Measurements from ENCODE around the gene RPS28.
"Not testable (repeated sequence)": the region's sequence is repeated elsewhere in the genome, so short reads cannot be mapped to it uniquely, and the experiment has no call there.

RPS28 gene

DNA sequence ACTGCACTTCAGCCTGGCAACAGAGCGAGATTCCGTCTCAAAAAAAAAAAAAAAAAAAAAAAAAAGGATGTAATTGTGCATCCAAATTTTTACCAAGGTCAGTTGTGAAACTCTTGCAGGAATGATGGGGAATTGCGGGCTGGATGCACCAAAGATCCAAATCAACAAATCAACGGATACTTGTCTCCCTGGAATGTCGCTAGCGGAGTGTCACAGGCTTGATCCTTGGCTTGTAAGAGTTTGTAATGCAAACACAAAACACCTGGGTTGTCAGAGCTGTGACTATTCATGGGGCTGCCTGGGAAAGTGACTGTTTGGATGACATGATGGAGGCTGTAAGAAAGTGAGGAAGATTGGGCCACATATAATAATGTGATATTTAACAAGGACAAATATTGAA is 17.5 kb downstream of the RPS28 start:
- H3K9me3 ChIP-seq (ENCODE audit: severe bottlenecking), result no peaks in the 10 kb centered on the region

GRCh38 chr19:8340341-8341096 is 19.2 kb downstream of the RPS28 start:
- no peak overlapping the region for H3K4me3 ChIP-seq (ENCODE audit: low read depth, low read length)
- TF ChIP-seq, protein P1, sequence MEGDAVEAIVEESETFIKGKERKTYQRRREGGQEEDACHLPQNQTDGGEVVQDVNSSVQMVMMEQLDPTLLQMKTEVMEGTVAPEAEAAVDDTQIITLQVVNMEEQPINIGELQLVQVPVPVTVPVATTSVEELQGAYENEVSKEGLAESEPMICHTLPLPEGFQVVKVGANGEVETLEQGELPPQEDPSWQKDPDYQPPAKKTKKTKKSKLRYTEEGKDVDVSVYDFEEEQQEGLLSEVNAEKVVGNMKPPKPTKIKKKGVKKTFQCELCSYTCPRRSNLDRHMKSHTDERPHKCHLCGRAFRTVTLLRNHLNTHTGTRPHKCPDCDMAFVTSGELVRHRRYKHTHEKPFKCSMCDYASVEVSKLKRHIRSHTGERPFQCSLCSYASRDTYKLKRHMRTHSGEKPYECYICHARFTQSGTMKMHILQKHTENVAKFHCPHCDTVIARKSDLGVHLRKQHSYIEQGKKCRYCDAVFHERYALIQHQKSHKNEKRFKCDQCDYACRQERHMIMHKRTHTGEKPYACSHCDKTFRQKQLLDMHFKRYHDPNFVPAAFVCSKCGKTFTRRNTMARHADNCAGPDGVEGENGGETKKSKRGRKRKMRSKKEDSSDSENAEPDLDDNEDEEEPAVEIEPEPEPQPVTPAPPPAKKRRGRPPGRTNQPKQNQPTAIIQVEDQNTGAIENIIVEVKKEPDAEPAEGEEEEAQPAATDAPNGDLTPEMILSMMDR (IDR thresholded peaks at IDR 0.05; ENCODE audit: low read depth, low read length), result no peak
- H3K36me3 ChIP-seq, result no peaks in the 10 kb centered on the region
- DNase-seq, result no peak
- H3K27me3 ChIP-seq (ENCODE audit: insufficient read depth, low read depth, severe bottlenecking), result peaks cover 4% of the 10 kb centered on the region
- H3K27ac ChIP-seq, result no peak overlapping the region
- no peaks in the 10 kb centered on the region for H3K9me3 ChIP-seq (ENCODE audit: severe bottlenecking)

More for the DNA sequence above, 17.5 kb downstream of the RPS28 start:
- Histone ChIP-seq H3K27ac (no peak overlapping the region), H3K4me3 (ENCODE audit: low read depth, low read length) (no peak overlapping the region), H3K27me3 (ENCODE audit: insufficient read depth, low read depth, severe bottlenecking) (peaks cover 13% of the 10 kb centered on the region), H3K36me3 (no peaks in the 10 kb centered on the region)
- TF ChIP-seq, protein P1 (IDR thresholded peaks at IDR 0.05; ENCODE audit: low read depth, low read length), result no peak
- no peak for DNase-seq

- not testable (repeated sequence) for H3K36me3 ChIP-seq; DNase-seq; H3K27ac ChIP-seq; H3K4me3 ChIP-seq (ENCODE audit: low read depth, low read length); H3K9me3 ChIP-seq (ENCODE audit: severe bottlenecking); H3K27me3 ChIP-seq (ENCODE audit: insufficient read depth, low read depth, severe bottlenecking)
Observed at GRCh38 chr19:8341504-8341903, 20.2 kb downstream of the RPS28 start.

DNA sequence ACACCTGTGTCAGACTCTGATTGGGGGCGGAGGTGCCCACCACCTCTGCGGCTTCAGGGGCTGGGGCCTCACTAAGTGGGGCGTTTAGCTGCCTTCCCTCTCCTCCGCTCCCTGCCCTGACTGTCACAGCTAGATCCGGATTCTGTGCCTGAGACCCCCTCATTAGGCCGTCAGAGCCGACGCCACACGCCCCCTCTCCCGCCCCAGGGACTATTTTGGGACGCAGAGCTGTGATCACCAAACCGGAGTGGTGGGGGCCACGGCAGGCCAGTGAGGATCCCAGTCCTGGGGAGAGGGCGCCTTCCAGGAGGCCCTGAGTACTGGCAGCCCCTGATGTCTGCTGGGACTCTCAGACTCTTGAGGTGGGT is 21.0 kb downstream of the RPS28 start:
- no peaks in the 10 kb centered on the region for H3K9me3 ChIP-seq (ENCODE audit: severe bottlenecking)
- no peak for DNase-seq
- H3K36me3 ChIP-seq, result no peaks in the 10 kb centered on the region
- peaks cover 4% of the 10 kb centered on the region for H3K27me3 ChIP-seq (ENCODE audit: insufficient read depth, low read depth, severe bottlenecking)
- TF ChIP-seq, protein P1 (IDR thresholded peaks at IDR 0.05; ENCODE audit: low read depth, low read length), result no peak
- H3K27ac ChIP-seq, result no peak overlapping the region
- H3K4me3 ChIP-seq (ENCODE audit: low read depth, low read length), result no peak overlapping the region

DNA sequence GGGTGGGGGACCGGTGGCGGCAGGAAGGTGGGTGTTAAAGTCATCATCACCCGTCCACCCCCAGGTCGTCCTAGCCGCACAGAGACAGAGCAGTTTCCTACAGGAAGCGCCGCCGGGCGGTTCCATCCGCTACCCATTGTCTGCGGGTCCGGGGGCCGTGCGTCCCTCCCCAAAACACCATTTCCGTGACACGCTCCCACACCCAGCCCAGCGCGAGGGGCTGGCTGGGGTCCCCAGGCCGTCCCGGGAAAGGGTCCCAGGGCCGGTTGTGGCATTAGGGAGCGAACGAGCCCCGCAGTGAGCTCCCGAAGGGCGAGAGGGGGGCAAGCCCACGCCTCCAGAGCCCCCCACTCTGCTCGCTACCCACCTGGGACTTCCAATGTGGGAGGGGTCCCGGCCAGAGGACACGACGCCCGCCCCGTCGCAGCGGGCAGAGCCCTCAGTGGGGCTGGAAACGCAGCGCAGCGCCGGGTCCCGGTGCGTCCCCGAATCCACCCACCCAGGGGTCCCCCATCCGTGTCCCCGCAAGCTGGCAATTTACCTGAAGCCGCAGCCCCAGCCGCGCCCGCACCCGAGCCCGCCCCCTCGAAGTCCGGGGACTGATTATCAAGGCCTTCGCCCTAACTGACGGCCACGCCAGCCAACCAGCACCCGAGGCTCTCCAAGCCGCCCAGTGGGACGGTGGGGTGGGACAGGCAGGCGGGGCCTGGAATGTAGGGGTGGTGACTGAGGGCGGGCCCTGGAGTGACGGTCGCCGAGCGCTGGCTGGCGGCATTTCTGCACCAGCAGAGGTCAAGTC is 21.6 kb downstream of the RPS28 start, which contains the start of gene KANK3:
Gene KANK3 (minus strand): TSS at position 579 of the 799 bp plus-strand sequence. CDS start 5,434 bp downstream, outside the sequence.
- H3K27ac ChIP-seq, result no peak within 1 kb of the TSS
- no peaks in the 10 kb centered on the region for H3K9me3 ChIP-seq (ENCODE audit: severe bottlenecking)
- H3K36me3 ChIP-seq, result no peaks in the 10 kb centered on the region
- H3K4me3 ChIP-seq (ENCODE audit: low read depth, low read length), result peak within 1 kb of the TSS; percentile 62
- TF ChIP-seq, protein P1 (IDR thresholded peaks at IDR 0.05; ENCODE audit: low read depth, low read length), result no peak
- H3K27me3 ChIP-seq (ENCODE audit: insufficient read depth, low read depth, severe bottlenecking), result peaks cover 4% of the 10 kb centered on the region
- DNase-seq, result peak; percentile 98

DNA sequence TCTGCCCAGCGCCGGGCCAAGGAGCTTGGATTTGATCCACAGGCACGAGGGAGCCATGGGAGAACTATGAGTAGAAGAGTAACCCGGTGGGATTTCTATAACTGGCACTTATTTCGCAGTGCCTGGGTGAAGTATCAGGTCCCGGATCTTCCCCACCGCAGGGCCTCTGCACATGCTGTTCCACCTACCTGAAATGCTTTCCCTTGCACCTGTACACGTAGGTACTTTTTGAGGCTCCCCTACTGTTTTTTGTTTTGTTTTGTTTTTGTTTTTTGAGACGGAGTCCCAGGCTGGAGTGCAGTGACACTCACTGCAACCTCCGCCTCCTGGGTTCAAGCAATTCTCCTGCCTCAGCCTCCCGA is 22.2 kb downstream of the RPS28 start:
- H3K4me3 ChIP-seq (ENCODE audit: low read depth, low read length), result no peak overlapping the region
- no peak overlapping the region for H3K27ac ChIP-seq
- no peaks in the 10 kb centered on the region for H3K9me3 ChIP-seq (ENCODE audit: severe bottlenecking)
- DNase-seq, result no peak
- no peaks in the 10 kb centered on the region for H3K36me3 ChIP-seq
- peaks cover 4% of the 10 kb centered on the region for H3K27me3 ChIP-seq (ENCODE audit: insufficient read depth, low read depth, severe bottlenecking)
- TF ChIP-seq, protein P1 (IDR thresholded peaks at IDR 0.05; ENCODE audit: low read depth, low read length), result no peak

DNA sequence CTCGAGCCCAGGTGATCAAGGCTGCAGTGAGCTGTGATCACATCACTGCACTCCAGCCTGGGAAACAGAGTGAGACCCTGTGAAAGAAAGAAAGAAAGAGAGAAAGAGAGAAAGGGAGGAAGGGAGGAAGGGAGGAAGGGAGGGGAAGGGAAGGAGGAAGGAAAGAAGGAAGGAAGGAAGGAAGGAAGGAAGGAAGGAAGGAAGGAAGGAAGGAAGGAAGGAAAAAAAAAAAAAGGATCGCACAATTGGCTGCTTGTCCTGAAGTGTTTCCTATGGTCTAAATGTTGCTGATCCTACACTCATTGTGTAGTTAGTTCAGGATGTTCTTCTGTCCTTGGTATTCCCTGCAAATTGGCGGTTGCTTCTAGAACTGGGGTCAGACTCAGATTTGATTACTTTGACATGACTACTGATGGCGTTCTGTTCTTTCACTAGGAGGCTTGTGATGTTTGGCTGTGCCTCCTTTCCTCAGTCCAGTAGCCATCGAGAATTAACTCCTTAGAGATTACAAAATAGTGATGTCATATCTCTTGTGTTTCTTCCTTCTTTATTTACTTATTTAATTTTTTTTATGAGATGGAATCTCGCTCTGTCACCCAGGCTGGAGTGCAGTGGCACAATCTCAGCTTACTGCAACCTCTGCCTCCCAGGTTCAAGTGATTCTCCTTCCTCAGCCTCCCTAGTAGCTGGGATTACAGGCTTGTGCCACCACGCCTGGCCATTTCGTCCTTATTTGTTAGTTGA is 28.5 kb downstream of the RPS28 start:
- not testable (repeated sequence) for H3K9me3 ChIP-seq (ENCODE audit: severe bottlenecking); H3K27ac ChIP-seq; DNase-seq

More for the DNA sequence above, 28.5 kb downstream of the RPS28 start:
- H3K4me3 ChIP-seq (ENCODE audit: low read depth, low read length); H3K27me3 ChIP-seq (ENCODE audit: insufficient read depth, low read depth, severe bottlenecking); H3K36me3 ChIP-seq: not testable (repeated sequence)

Measured in WERI-Rb-1 (cell line).